Measurements from ENCODE around the gene USP24. TPM values are rescaled to one million over a fixed set of nuclear protein-coding genes. Genes with fewer than 3 reads are reported as not detected.

USP24 gene, protein sequence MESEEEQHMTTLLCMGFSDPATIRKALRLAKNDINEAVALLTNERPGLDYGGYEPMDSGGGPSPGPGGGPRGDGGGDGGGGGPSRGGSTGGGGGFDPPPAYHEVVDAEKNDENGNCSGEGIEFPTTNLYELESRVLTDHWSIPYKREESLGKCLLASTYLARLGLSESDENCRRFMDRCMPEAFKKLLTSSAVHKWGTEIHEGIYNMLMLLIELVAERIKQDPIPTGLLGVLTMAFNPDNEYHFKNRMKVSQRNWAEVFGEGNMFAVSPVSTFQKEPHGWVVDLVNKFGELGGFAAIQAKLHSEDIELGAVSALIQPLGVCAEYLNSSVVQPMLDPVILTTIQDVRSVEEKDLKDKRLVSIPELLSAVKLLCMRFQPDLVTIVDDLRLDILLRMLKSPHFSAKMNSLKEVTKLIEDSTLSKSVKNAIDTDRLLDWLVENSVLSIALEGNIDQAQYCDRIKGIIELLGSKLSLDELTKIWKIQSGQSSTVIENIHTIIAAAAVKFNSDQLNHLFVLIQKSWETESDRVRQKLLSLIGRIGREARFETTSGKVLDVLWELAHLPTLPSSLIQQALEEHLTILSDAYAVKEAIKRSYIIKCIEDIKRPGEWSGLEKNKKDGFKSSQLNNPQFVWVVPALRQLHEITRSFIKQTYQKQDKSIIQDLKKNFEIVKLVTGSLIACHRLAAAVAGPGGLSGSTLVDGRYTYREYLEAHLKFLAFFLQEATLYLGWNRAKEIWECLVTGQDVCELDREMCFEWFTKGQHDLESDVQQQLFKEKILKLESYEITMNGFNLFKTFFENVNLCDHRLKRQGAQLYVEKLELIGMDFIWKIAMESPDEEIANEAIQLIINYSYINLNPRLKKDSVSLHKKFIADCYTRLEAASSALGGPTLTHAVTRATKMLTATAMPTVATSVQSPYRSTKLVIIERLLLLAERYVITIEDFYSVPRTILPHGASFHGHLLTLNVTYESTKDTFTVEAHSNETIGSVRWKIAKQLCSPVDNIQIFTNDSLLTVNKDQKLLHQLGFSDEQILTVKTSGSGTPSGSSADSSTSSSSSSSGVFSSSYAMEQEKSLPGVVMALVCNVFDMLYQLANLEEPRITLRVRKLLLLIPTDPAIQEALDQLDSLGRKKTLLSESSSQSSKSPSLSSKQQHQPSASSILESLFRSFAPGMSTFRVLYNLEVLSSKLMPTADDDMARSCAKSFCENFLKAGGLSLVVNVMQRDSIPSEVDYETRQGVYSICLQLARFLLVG (N-terminal part only)
- total RNA-seq, result 10 to 100 TPM; 19.9 to 28.0 (median 21.9) TPM
- long read RNA-seq, partial matches to known transcripts, result 0 of 1 reads
- long read RNA-seq, other reads (novel, unspliced or antisense), result 1 of 1 reads

DNA sequence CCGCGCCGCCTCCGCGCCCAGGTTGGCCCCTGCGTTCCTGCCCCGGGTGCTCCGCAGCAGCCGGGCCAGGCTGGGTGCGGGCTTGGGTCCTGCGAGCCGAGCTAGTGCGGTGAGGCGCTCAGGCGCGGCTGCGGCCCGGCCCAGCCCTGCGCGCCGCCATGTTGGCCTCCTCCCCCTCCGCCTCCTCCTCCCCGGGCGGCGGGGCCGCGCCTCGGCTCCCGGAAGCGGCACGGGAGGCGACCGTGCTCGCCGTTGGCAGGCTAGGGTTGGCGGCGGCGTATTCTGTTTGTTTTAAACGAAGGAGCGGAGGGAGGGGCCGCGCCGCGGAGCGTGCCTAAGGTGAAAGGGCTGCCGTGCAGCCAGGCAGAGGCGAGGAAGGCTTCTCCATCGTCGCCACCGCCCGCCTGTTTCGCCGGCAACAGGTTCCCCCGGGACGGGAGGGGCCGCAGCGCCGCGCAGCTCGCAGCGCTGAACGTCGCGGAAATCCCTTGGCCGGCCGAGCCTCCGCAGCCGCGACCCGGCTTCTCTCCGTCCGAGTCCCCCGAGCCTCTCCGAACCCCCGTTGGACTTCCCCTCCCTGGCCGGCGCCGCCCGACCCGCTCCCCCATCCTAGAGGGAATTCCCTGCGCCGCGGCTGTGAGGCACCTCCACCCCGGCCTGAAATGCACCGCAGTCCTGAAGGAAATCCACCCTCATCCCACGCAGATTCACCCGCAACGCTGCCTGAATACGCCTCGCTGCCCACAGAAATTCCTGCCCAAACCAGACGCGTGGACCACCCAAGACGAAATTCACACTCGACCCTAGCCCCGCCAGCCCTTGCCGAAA, at the start of gene USP24:
USP24 (minus strand) TSS at position 171 of the 828 bp plus-strand sequence. CDS start 251 bp downstream, outside the sequence.
- Histone ChIP-seq H3K27me3 (no peaks in the 10 kb centered on the region), H3K36me3 (no peaks in the 10 kb centered on the region), H3K4me1 (peaks cover 0 to 28% (median 11%) of the 10 kb centered on the region in 4 donors), H3K9me3 (no peaks in the 10 kb centered on the region), H3K4me3 (peak within 1 kb of the TSS; percentile 68 to 90 (median 87)), H3K27ac (peak within 1 kb of the TSS; percentile 82 to 92 (median 87))
- 0% methylated on average over 30 of the region's 96 CpGs for WGBS (ENCODE audit: insufficient coverage, low coverage, low lambda C conversion rate, missing lambda C conversion rate)
- peak; percentile 92 for TF ChIP-seq POLR2A (IDR thresholded peaks at IDR 0.05)
- TF ChIP-seq, protein P1, sequence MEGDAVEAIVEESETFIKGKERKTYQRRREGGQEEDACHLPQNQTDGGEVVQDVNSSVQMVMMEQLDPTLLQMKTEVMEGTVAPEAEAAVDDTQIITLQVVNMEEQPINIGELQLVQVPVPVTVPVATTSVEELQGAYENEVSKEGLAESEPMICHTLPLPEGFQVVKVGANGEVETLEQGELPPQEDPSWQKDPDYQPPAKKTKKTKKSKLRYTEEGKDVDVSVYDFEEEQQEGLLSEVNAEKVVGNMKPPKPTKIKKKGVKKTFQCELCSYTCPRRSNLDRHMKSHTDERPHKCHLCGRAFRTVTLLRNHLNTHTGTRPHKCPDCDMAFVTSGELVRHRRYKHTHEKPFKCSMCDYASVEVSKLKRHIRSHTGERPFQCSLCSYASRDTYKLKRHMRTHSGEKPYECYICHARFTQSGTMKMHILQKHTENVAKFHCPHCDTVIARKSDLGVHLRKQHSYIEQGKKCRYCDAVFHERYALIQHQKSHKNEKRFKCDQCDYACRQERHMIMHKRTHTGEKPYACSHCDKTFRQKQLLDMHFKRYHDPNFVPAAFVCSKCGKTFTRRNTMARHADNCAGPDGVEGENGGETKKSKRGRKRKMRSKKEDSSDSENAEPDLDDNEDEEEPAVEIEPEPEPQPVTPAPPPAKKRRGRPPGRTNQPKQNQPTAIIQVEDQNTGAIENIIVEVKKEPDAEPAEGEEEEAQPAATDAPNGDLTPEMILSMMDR (IDR thresholded peaks at IDR 0.05), result no peak
- DNase-seq, result peak; percentile 88 to 92 (median 92)
- intact Hi-C loops (cut with DNase I), result no loop called here
- ATAC-seq, result peak; percentile 90 to 96 (median 93)

DNA sequence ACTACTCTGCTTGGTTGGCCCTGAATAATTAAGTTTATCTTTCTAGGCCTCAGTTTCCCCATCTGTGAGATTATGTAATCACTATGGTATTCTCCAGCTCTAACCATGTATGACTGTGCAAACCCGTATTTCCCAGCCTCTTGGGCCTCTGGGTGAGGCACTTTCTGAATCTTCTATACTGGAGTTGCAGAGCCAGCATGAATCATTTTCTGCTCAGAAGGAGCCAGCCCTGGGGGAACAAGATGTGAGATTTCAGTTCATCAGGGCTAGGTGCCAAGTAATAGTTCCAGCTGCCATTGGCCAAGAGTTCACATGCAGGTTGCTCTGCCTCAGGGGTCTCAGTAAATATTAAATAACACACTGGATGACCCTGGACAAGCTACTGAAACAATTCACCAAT, 47.7 kb upstream of the USP24 start:
- no peaks in the 10 kb centered on the region for H3K36me3 ChIP-seq
- DNase-seq (no peak), ATAC-seq (no peak)
- H3K4me1 ChIP-seq, result no peaks in the 10 kb centered on the region
- H3K27me3 ChIP-seq, result no peaks in the 10 kb centered on the region
- no peak overlapping the region for H3K27ac ChIP-seq
- no peak for TF ChIP-seq POLR2A (IDR thresholded peaks at IDR 0.05)
- TF ChIP-seq, protein P1 (IDR thresholded peaks at IDR 0.05), result no peak
- no CpG with 5 or more reads among the region's 1 CpG for WGBS (ENCODE audit: insufficient coverage, low coverage, low lambda C conversion rate, missing lambda C conversion rate)
- no peak overlapping the region for H3K4me3 ChIP-seq
- intact Hi-C loops (cut with DNase I), result no loop called here
- no peaks in the 10 kb centered on the region for H3K9me3 ChIP-seq

DNA sequence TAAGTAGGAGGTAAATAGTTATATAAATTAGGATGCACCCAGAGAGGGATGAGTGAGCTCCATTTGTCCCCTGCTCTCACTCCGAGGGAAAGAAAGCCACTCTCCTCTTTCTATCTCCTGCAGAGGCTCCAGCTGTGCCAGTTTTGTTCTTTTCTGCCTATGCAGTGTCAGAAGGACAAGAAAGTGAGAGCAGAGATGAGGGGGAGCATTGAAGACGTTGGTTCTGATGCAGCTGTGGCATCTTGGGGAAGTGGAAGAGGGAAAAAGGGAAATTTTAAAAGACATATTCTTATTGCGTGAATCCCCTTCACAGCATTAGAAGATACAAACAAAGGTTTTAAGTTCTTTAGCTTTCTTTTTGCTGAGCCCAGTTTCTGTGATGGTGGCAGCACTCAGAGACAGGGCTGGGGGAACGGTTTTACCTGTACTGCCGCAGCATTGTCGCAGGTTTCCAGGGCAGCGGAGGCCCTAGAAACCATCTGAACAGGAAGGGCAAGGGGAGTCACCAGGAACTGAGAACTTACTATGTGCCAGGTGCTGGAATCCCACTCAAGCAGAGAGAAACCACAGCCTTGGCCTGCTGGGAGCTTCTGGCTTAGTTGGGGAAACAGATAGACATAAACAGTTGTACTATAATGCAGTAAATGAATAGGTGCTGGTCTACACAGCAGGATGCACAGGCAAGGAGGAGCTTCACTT, 44.9 kb upstream of the USP24 start:
- Histone ChIP-seq H3K9me3 (no peaks in the 10 kb centered on the region), H3K27me3 (no peaks in the 10 kb centered on the region)
- no peak for ATAC-seq

More for the DNA sequence above, 44.9 kb upstream of the USP24 start:
- intact Hi-C loops (cut with DNase I), result no loop called here
- DNase-seq, result no peak
- WGBS (ENCODE audit: insufficient coverage, low coverage, low lambda C conversion rate, missing lambda C conversion rate), result 41% methylated on average over 4 of the region's 7 CpGs
- TF ChIP-seq, protein P1 (IDR thresholded peaks at IDR 0.05), result no peak
- Histone ChIP-seq H3K36me3 (no peaks in the 10 kb centered on the region), H3K4me3 (no peak overlapping the region), H3K27ac (no peak overlapping the region), H3K4me1 (no peaks in the 10 kb centered on the region)
